Measurements from ENCODE around the gene PCBP3. TPM values are rescaled to one million over a fixed set of nuclear protein-coding genes. Genes with fewer than 3 reads are reported as not detected.

Gene PCBP3
- polyA plus RNA-seq, 1 experiment, result 1.6 TPM

- POLR2A ChIA-PET, result no interaction called here
- DNase-seq (ENCODE audit: low read depth, low spot score), result no peak
- peaks cover 7% of the 10 kb centered on the region for H3K9me3 ChIP-seq (ENCODE audit: control insufficient read depth, insufficient read depth, low read length)
- no peak for TF ChIP-seq CTCF (IDR thresholded peaks at IDR 0.05; ENCODE audit: low read depth, low read length)
- peaks cover 5% of the 10 kb centered on the region for H3K27me3 ChIP-seq (ENCODE audit: control insufficient read depth, insufficient read depth, low read length)
- no peak overlapping the region for H3K4me3 ChIP-seq (ENCODE audit: low read depth, low read length)
- CTCF ChIA-PET, result no interaction called here
- no peak overlapping the region for H3K27ac ChIP-seq (ENCODE audit: low read depth, low read length)
Observed at GRCh38 chr21:45781741-45782140, 138.2 kb downstream of the PCBP3 start.

GRCh38 chr21:45786660-45787059 is 143.1 kb downstream of the PCBP3 start:
- no peak for DNase-seq (ENCODE audit: low read depth, low spot score)
- TF ChIP-seq CTCF (IDR thresholded peaks at IDR 0.05; ENCODE audit: low read depth, low read length), result no peak
- no peak overlapping the region for H3K27ac ChIP-seq (ENCODE audit: low read depth, low read length)
- H3K4me3 ChIP-seq (ENCODE audit: low read depth, low read length), result no peak overlapping the region
- H3K27me3 ChIP-seq (ENCODE audit: control insufficient read depth, insufficient read depth, low read length), result no peaks in the 10 kb centered on the region
- CTCF ChIA-PET, result no interaction called here
- H3K9me3 ChIP-seq (ENCODE audit: control insufficient read depth, insufficient read depth, low read length), result no peaks in the 10 kb centered on the region
- POLR2A ChIA-PET, result no interaction called here

GRCh38 chr21:45787371-45787770 is 143.8 kb downstream of the PCBP3 start:
- H3K27ac ChIP-seq (ENCODE audit: low read depth, low read length), result no peak overlapping the region
- no peaks in the 10 kb centered on the region for H3K9me3 ChIP-seq (ENCODE audit: control insufficient read depth, insufficient read depth, low read length)
- CTCF ChIA-PET, result no interaction called here
- no peak overlapping the region for H3K4me3 ChIP-seq (ENCODE audit: low read depth, low read length)
- no peak for TF ChIP-seq CTCF (IDR thresholded peaks at IDR 0.05; ENCODE audit: low read depth, low read length)
- POLR2A ChIA-PET, result no interaction called here
- DNase-seq (ENCODE audit: low read depth, low spot score), result no peak
- H3K27me3 ChIP-seq (ENCODE audit: control insufficient read depth, insufficient read depth, low read length), result no peaks in the 10 kb centered on the region

GRCh38 chr21:45788198-45788597 is 144.7 kb downstream of the PCBP3 start:
- Histone ChIP-seq H3K9me3 (ENCODE audit: control insufficient read depth, insufficient read depth, low read length) (no peaks in the 10 kb centered on the region), H3K4me3 (ENCODE audit: low read depth, low read length) (no peak overlapping the region), H3K27ac (ENCODE audit: low read depth, low read length) (no peak overlapping the region), H3K27me3 (ENCODE audit: control insufficient read depth, insufficient read depth, low read length) (peaks cover 3% of the 10 kb centered on the region)
- ChIA-PET POLR2A (no interaction called here), CTCF (interaction anchor here (0.6 kb wide), 1 partner anchor 667 kb away, joined by 4 read pairs; no protein-coding TSS in a partner anchor)
- TF ChIP-seq CTCF (IDR thresholded peaks at IDR 0.05; ENCODE audit: low read depth, low read length), result no peak
- DNase-seq (ENCODE audit: low read depth, low spot score), result no peak

- CTCF ChIA-PET, result interaction anchor here (0.6 kb wide), 1 partner anchor 666 kb away, joined by 4 read pairs; no protein-coding TSS in a partner anchor
- no peak overlapping the region for H3K4me3 ChIP-seq (ENCODE audit: low read depth, low read length)
- peaks cover 6% of the 10 kb centered on the region for H3K27me3 ChIP-seq (ENCODE audit: control insufficient read depth, insufficient read depth, low read length)
- POLR2A ChIA-PET, result no interaction called here
- H3K9me3 ChIP-seq (ENCODE audit: control insufficient read depth, insufficient read depth, low read length), result no peaks in the 10 kb centered on the region
- no peak for TF ChIP-seq CTCF (IDR thresholded peaks at IDR 0.05; ENCODE audit: low read depth, low read length)
- no peak overlapping the region for H3K27ac ChIP-seq (ENCODE audit: low read depth, low read length)
- DNase-seq (ENCODE audit: low read depth, low spot score), result no peak
Observed at GRCh38 chr21:45788637-45789506, 145.3 kb downstream of the PCBP3 start.
